GM18870 (cell line): ENCODE measurements around the gene PRPF18.

ENCODE experiments used
- ATAC-seq: cut with Tn5 transposase; IDR thresholded peaks from one replicate; pipeline ENCODE4 v1.9.1; 2021; ENCODE audit warnings: moderate library complexity; ENCODE audit not compliant: unreplicated experiment

PRPF18 gene

GRCh38 chr10:13604357-13605040 is 17.7 kb downstream of the PRPF18 start:
- ATAC-seq = no peak

GRCh38 chr10:13608246-13608853 is 21.6 kb downstream of the PRPF18 start:
- no peak for ATAC-seq

DNA sequence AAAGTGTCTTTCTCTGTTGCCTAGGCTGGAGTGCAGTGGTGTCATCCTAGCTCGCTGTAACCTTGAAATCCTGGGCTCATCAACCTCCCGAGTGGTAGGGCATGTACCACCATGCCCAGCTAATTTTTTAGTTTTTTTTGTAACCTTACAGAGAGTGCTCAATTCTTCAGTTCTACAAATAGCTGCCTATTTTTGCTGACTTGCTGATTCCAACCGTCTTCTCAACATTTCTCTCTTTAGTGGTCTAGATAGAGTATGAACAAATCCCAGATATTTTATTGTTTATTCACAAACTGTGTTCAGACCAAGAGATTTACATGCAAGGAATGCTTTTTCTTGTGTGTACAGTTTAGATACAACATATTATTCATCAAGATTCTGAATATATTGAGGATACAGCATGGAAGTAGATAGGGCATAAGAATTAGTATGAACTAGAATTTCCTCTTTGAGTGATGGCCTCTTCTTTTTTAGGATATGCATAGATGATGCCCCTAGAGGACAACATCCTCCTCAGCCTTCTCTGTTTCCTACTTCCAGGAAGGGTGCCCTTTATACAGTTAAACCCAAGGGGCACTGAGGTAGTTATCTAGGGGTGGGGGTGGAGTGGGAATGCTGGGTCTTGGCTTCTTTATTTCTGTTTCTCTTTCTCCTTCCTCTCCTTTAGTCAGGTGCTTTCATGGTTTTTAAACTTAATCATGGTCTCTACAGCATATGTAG is 26.0 kb downstream of the PRPF18 start:
- no peak for ATAC-seq

DNA sequence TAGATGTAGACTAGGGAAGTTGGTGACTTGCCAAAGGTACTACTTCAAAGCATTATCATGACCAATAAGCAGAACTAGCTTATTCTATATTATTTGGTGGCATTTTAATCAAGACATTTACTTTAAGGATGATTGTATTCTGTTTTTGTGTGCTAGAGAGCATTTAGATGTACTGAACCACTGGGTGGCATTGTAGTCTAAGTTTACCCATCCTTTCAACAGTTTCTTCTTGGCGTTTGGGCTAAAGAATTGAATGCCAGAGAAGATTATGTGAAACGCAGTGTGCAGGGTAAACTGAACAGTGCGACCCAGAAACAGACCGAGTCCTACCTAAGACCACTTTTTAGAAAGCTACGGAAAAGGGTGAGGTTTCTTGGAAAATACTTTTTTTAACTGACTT is 26.8 kb downstream of the PRPF18 start:
- no peak for ATAC-seq

GRCh38 chr10:13614530-13615332 is 28.0 kb downstream of the PRPF18 start:
- no peak for ATAC-seq

- no peak for ATAC-seq
These were observed 29.0 kb downstream of the PRPF18 start for GRCh38 chr10:13615650-13616300.

- no peak for ATAC-seq
These were observed 30.4 kb downstream of the PRPF18 start for GRCh38 chr10:13617116-13617515.

GRCh38 chr10:13621931-13622330 is 35.2 kb downstream of the PRPF18 start:
- ATAC-seq = no peak

DNA sequence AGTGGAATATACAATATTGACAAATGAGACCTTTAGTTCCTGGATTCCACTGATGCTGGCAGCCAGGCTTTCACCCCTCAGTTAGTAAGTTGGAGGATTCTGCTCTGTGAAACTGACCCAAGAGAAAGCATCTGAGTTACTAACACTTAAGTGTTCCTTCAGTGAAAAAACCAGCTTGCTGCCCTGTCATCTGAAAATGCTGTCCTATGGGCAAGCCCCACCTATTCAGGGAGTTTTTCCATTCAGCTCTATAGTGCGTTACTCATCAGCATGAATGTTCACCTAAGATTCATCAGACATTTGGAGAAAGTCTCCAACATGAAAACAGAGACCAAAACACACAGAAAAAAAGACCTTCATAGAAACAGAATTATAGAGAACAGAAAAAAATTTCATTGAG is 37.9 kb downstream of the PRPF18 start:
- no peak for ATAC-seq

DNA sequence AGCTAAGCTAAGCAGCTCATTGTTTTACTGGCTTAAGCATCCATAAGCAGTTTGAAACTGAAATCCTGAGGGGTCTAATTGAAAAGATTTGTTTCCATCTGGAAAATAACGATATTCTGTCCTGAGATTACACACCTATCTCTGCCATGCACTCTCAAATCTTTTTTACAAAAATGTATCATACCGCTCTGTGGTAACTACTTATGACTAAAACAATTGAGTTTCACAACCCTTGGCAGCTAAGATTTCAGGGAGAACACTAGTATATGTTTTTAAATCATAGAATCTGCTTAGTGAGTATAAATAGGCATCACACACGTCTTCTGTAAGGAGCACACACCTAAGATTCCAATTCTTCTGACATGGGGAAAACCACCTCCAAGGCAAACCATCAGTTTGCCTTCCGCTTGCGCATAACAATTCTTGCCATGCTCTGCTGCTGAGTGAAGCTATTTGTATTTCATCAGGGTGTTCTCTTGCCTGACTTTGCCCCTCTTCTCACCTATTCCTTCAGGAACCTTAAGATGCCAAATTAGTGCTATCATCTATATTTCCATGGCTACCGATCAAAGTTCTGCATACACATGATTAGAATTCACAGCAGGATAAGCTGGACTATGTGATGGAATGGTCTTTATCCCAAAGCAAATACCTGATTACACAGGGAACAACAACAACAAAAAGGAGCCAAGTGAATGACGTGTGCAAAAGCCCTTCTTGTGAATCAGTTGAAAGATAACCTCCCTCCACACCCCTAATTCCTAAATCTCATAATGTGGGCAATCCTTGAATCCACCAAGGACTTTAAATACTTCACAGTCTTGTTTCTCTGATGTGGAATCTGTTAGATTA is 40.9 kb downstream of the PRPF18 start:
- no peak for ATAC-seq

DNA sequence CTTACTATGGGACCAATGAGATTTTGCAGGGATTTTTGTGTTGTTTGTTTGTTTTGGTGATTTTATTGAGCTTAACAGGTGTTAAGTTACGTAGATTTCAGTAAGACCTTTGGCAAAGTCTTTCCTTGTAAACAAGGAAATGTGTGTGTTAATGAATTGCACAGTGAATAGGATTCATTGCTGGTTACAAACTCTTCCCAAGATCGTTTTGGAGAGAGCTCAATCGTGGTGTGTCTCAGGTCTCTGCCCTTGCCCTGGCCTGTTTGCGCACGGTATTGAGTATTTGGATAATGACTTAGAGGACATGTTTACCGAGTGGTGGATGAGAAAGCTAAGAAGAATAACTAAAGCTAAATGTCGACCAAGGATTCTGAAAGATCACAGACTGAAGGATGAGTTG is 41.9 kb downstream of the PRPF18 start:
- no peak for ATAC-seq

GRCh38 chr10:13629116-13629515 is 42.4 kb downstream of the PRPF18 start:
- no peak for ATAC-seq

DNA sequence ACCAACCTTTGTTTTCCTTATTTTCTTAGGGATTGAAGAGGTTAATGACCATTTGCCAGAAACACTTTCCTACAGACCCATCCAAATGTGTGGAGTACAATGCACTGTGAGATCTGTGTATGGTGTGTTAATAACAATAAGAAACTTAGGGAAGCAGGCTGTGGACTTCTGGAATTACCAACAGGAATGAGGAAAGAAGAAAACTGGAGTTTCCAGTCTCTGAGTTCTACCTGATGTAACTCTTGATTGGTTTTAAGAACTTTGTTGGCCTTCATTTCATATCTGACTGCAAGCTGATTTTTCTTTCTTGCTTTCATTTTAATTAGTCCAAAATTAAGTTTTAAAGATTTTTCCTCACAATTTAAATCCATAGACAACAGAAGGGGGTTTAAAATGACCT is 43.5 kb downstream of the PRPF18 start:
- ATAC-seq = no peak

- no peak for ATAC-seq
These were observed 44.8 kb downstream of the PRPF18 start for GRCh38 chr10:13631594-13631993.

DNA sequence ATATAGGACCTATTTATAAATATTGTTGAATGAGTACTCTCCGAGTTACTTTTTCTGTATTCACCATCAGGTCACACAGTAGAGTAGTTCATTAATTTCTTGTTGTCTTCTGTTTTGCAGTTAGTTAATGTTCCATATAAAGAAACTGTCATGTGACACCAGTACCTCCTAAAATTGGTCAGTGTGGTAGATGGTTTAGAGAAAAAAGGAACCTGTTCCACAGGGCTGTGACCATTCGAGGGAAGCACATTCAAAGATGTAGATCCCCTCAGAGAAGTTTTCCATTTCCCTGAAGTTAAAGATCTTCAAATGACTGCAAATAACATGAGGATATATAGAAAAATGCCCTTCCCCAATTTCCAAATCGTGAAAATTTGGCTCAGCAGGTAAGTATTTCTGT is 45.7 kb downstream of the PRPF18 start:
- ATAC-seq = no peak

DNA sequence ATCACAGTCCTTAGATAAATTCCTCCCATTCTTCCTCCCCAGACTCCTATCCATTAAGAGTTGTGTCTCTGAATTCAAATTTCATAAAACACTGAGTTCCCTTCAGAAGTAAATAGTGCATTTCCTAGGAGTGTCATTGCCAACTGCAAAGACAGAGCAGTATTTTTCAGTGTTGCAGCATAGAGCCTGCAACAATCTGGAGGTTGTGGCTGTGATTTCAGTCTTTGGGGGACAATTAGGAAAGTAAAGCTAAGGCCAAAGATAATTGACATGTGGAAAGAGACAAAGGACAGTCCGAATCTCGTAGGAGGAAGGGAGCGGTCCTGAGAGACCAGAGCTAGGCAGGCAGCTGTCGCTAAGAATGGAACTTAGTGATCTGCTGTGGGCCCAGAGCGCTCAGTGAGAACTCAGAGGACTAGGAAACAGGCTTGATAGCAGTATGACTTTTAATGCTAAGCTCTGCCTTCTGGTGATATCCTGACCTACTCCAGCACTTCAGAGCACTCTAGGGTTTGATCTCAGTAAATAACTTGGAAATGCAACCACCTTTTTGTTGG is 46.2 kb downstream of the PRPF18 start:
- no peak for ATAC-seq

DNA sequence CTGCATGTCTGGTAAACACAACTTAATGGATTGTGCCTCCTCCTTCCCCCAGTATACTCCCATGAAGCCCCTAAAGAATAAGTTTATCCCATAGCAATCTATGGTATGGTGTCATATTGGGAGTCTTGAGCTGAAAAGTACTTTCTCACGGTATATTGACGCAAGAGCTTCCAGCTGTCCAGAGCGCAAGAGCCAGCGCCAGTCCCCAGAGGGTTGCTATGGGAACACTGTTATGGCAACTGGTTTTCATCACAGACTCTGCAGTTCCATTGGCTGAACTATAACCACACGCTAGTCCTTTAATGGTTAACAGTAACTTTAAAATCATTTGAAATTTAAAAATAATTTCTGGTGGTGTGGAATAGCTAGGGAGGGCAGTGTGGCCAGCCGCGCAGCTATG is 46.9 kb downstream of the PRPF18 start:
- ATAC-seq = no peak

- no peak for ATAC-seq
These were observed 47.4 kb downstream of the PRPF18 start for GRCh38 chr10:13634207-13634606.

DNA sequence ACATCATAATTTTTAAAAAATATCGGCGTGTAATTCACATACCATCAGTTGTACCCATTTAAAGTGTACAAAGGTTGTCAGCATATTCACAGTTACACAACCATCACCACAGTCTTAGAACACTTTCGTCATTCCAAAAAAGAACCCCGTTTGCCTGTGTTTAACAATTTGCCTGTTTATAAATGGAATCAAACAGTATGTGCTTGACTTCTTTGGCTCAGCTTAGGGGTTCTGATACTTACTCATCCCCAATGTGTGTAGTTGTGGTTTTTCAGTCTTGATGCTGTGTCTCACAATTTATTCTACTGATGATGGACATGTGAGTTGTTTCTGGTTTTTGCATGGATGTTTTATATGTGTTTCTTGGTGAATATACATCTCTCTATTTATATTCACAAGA is 50.0 kb downstream of the PRPF18 start:
- no peak for ATAC-seq
